K562 (cell line): Measurements from ENCODE around the gene MINDY3. TPM values are rescaled to one million over a fixed set of nuclear protein-coding genes. Genes with fewer than 3 reads are reported as not detected.

Source experiments
- BRD9 ChIP-seq: fragments of 450-650 bp; IDR thresholded peaks from 2 replicates; pipeline ENCODE4 v1.6.1; 2018; ENCODE audit warnings: low read depth; ENCODE audit not compliant: partially characterized antibody
- CCNT2 ChIP-seq: IDR thresholded peaks from 2 replicates; pipeline ENCODE4 v1.6.1; 2011; ENCODE audit warnings: borderline replicate concordance, low read depth, mild to moderate bottlenecking, moderate library complexity, mixed read lengths, low read length; ENCODE audit not compliant: insufficient read length; ENCODE audit errors: extremely low read depth
- CXXC5 ChIP-seq: fragments of 250-450 bp; sonication (Bioruptor Pico); IDR thresholded peaks from 2 replicates; pipeline ENCODE4 v1.8.0; 2022; ENCODE audit warnings: inconsistent platforms, mild to moderate bottlenecking, moderate library complexity
- ELF1 ChIP-seq: fragments of 200-800 bp; sonication (Bioruptor generic); IDR thresholded peaks from 2 replicates; pipeline ENCODE4 v1.6.1; 2016; ENCODE audit warnings: missing genetic modification characterization, missing compliant biosample characterization
- EZH2 ChIP-seq: IDR thresholded peaks from 2 replicates; pipeline ENCODE4 v1.6.1; 2012; ENCODE audit warnings: low read depth, mild to moderate bottlenecking, inconsistent platforms, low read length, borderline replicate concordance
- HLTF ChIP-seq: fragments of 450-650 bp; IDR thresholded peaks from 2 replicates; pipeline ENCODE4 v1.6.1; 2016
- KDM5B ChIP-seq: fragments of 200-600 bp; sonication (generic); IDR thresholded peaks from 2 replicates; pipeline ENCODE4 v1.6.1; 2012; ENCODE audit warnings: low read depth, mild to moderate bottlenecking, moderate library complexity, low read length, control low read depth, inconsistent platforms; ENCODE audit not compliant: insufficient replicate concordance
- MTF1 ChIP-seq: fragments of 250-450 bp; sonication (Bioruptor Pico); IDR thresholded peaks from 2 replicates; pipeline ENCODE4 v1.9.0; 2021; ENCODE audit warnings: moderate library complexity, mild to moderate bottlenecking, inconsistent platforms, borderline replicate concordance
- NR1H2 ChIP-seq: sonication (generic); formaldehyde crosslinking; IDR thresholded peaks from 2 replicates; pipeline ENCODE4 v1.4.0; 2020; ENCODE audit warnings: mild to moderate bottlenecking, missing genetic modification reagents
- PHB2 ChIP-seq: fragments of 450-650 bp; IDR thresholded peaks from 2 replicates; pipeline ENCODE4 v1.6.1; 2017; ENCODE audit warnings: low read depth
- POLR2A ChIP-seq: fragments of 450-650 bp; conservative IDR thresholded peaks from 2 replicates; pipeline ENCODE4 v1.6.1; 2016
- POLR2G ChIP-seq: fragments of 200-400 bp; formaldehyde crosslinking; IDR thresholded peaks from 2 replicates; pipeline ENCODE4 v1.6.1; 2017; ENCODE audit warnings: low read depth, mild to moderate bottlenecking, antibody characterized with exemption, low read length, moderate library complexity
- SIN3A ChIP-seq, 2 experiments: fragments of 150-350 bp in 1 of 2; IDR thresholded peaks; 2 replicates each; pipeline ENCODE4 v1.6.1; 2011 to 2016; ENCODE audit warnings: borderline replicate concordance in 2 of 2, low read depth in 2 of 2, low read length in 2 of 2, mild to moderate bottlenecking in 2 of 2, moderate library complexity in 2 of 2; ENCODE audit not compliant: control insufficient read depth in 1 of 2
- TEAD1 ChIP-seq, 2 experiments: fragments of 450-650 bp in 1 of 2; sonication (generic) in 1 of 2; formaldehyde crosslinking; IDR thresholded peaks; 2 replicates each; pipeline versions ENCODE4 v1.4.0 to v1.8.0; 2020 to 2022; ENCODE audit warnings: mild to moderate bottlenecking in 2 of 2, missing genetic modification reagents in 1 of 2
- ZNF431 ChIP-seq: sonication (generic); formaldehyde crosslinking; IDR thresholded peaks from 2 replicates; pipeline ENCODE4 v1.8.0; 2022; ENCODE audit warnings: mild to moderate bottlenecking, missing genetic modification reagents
- polyA plus RNA-seq, 8 experiments: library from polyadenylated mRNA; depleted of rRNA in 4 of 8; stranded (reverse) in 5 of 8; unstranded in 3 of 8; fragments of >200 nt; fragmentation: Nextera tagmentation in 2 of 8; fragmentation: Illumina TruSeq in 1 of 8; extraction: Ambion mirVana in 2 of 8; extraction: Trizol in 1 of 8; gene quantifications; 2 replicates each; pipeline versions ENCODE4 v1.2.1 to v1.2.3, GENCODE V29; 2011 to 2014; ENCODE audit warnings: inconsistent platforms in 1 of 8, missing spikeins in 1 of 8
- total RNA-seq, 7 experiments: library from RNA; depleted of rRNA in 6 of 7; stranded (reverse); fragments of >200 nt in 6 of 7; fragmentation: Illumina TruSeq in 2 of 7; extraction: Trizol in 2 of 7; gene quantifications; 2 replicates each; pipeline versions ENCODE4 v1.2.1 to v1.2.3, GENCODE V29; 2011 to 2021; ENCODE audit warnings: low replicate concordance in 1 of 7
- TF ChIP-seq, protein P1 (sequence below): fragments of 250-450 bp; sonication (Bioruptor Pico); IDR thresholded peaks from 2 replicates; pipeline ENCODE4 v1.8.0; 2022; ENCODE audit warnings: inconsistent platforms, mild to moderate bottlenecking, moderate library complexity, borderline replicate concordance
- TF ChIP-seq, protein P2 (sequence below), 2 experiments: fragments of 450-650 bp in 1 of 2; sonication (generic) in 1 of 2; formaldehyde crosslinking in 1 of 2; IDR thresholded peaks; 2 replicates each; pipeline versions ENCODE4 v1.7.1 to v1.9.0; 2016 to 2022; ENCODE audit warnings: inconsistent platforms in 1 of 2, mild to moderate bottlenecking in 1 of 2, missing genetic modification reagents in 1 of 2

The MINDY3 gene
- total and polyA plus RNA-seq, 9 of the 15 experiments (the other 6 are each of a cell fraction or from before 2014, with no cell fraction given) = 14.0 to 35.9 (median 23.6) TPM

DNA sequence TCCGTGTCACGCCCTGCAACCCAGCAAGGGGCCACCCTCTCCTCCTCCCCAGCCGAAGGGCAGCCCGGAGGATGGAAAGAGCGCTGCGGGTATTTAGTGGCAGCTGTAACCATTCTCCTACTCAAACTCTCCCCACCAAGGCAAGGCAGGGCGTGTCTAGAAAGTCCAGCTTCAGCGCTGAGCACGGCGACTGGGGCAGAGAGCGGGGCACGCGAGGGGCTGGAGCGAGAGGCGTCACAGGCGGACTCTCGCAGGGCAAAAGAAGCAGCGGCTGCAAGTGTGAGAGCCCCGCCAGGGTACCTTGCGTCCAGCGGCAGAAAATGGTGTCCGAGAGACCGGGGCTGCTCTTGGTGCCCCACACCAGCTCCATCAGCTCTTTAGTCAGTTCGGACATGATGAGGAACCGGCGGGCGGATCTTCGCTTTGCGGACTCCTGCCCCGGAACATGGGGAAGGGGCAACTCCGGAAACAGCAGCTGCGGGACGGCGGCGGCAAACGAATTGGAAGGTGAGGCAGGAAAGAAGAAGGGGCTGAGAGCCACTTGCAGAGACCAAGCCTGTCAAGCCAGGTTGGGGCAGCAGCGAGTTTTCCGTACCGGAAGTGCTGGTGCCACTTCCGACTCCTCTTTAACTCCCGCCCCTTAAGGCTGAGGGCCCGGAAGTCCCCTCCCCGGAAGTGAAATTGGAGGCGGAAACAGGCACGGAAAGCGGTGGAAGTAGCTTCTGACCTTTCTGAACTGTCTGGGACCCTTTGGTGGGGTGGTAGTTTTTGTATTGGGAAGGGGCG, at the start of gene MINDY3 (continued):
- TF ChIP-seq KDM5B (peak; percentile 64), EZH2 (no peak), BRD9 (no peak), POLR2A (peak; percentile 81), HLTF (0 out of 2 replicates have a peak, but pooled peaks have one; percentile 32), ZNF431 (CRISPR knock-in tag) (0 out of 2 replicates have a peak, but pooled peaks have one; percentile 22), SIN3A (IDR thresholded peaks at IDR 0.05; ENCODE audit: borderline replicate concordance in 2 of 2, control insufficient read depth in 1 of 2, low read depth in 2 of 2, low read length in 2 of 2) (peak in 1 of 2 experiments; percentile 15; a peak in 1 of 4 replicates), CCNT2 (no peak), NR1H2 (CRISPR knock-in tag) (0 out of 2 replicates have a peak, but pooled peaks have one; percentile 8), CXXC5 (CRISPR knock-in tag) (peak; percentile 64), ELF1 (tag) (peak; percentile 97), TEAD1 (CRISPR knock-in tag; IDR thresholded peaks at IDR 0.05) (no peak), MTF1 (CRISPR knock-in tag) (no peak), POLR2G (peak; percentile 60), PHB2 (no peak)
- TF ChIP-seq, protein P1, sequence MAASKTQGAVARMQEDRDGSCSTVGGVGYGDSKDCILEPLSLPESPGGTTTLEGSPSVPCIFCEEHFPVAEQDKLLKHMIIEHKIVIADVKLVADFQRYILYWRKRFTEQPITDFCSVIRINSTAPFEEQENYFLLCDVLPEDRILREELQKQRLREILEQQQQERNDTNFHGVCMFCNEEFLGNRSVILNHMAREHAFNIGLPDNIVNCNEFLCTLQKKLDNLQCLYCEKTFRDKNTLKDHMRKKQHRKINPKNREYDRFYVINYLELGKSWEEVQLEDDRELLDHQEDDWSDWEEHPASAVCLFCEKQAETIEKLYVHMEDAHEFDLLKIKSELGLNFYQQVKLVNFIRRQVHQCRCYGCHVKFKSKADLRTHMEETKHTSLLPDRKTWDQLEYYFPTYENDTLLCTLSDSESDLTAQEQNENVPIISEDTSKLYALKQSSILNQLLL (CRISPR knock-in tag) = no peak
- TF ChIP-seq, protein P2, sequence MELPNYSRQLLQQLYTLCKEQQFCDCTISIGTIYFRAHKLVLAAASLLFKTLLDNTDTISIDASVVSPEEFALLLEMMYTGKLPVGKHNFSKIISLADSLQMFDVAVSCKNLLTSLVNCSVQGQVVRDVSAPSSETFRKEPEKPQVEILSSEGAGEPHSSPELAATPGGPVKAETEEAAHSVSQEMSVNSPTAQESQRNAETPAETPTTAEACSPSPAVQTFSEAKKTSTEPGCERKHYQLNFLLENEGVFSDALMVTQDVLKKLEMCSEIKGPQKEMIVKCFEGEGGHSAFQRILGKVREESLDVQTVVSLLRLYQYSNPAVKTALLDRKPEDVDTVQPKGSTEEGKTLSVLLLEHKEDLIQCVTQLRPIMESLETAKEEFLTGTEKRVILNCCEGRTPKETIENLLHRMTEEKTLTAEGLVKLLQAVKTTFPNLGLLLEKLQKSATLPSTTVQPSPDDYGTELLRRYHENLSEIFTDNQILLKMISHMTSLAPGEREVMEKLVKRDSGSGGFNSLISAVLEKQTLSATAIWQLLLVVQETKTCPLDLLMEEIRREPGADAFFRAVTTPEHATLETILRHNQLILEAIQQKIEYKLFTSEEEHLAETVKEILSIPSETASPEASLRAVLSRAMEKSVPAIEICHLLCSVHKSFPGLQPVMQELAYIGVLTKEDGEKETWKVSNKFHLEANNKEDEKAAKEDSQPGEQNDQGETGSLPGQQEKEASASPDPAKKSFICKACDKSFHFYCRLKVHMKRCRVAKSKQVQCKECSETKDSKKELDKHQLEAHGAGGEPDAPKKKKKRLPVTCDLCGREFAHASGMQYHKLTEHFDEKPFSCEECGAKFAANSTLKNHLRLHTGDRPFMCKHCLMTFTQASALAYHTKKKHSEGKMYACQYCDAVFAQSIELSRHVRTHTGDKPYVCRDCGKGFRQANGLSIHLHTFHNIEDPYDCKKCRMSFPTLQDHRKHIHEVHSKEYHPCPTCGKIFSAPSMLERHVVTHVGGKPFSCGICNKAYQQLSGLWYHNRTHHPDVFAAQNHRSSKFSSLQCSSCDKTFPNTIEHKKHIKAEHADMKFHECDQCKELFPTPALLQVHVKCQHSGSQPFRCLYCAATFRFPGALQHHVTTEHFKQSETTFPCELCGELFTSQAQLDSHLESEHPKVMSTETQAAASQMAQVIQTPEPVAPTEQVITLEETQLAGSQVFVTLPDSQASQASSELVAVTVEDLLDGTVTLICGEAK (IDR thresholded peaks at IDR 0.05) = peak; percentile 96
- TF ChIP-seq, protein P2 (CRISPR knock-in tag; IDR thresholded peaks at IDR 0.05) = no peak
